GM21526 (cell line): ENCODE measurements around the gene YEATS2.
"Not testable (repeated sequence)": the region's sequence is repeated elsewhere in the genome, so short reads cannot be mapped to it uniquely, and the experiment has no call there.

ENCODE experiments used
- ATAC-seq: cut with Tn5 transposase; IDR thresholded peaks from one replicate; pipeline ENCODE4 v1.9.1; 2021; ENCODE audit warnings: moderate library complexity; ENCODE audit not compliant: unreplicated experiment, low FRiP score

YEATS2 gene

DNA sequence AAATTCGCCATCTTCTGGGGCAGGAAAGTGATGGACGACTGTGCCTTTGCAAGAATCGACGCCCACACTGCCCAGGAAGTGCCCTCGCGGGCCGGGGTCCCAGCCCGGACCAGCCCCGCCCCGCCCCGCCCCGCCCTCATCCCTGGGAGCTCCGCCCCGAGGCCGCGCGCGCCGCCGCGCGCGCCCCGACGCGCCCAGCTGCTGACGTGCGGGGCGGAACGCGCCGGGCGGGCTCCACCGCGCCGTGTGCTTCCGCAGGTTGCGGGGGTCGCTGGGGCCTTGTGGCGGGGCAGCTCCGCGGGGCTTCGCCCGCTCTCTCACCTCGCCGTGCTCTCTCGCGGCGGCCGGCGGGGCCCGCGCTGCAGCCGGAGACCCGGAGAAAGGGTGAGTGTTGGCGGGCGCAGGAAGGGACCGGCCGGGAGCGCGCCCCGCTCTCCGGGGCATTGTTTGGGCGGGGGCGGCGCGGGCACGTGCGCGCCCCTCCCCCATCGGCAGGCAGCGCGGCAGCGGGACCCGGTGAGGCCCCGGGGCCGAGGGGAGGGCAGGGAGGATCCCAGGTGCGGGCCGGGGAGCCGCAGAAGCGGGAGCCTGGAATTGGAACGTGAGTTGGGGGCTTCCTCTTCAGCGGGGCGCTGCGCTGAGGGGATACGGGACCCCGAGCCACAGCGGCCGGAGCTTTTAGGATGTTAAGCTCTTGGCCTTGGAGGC is at the start of gene YEATS2:
YEATS2 (plus strand) TSS at position 188 of the 708 bp plus-strand sequence. CDS start 17,366 bp downstream, outside the sequence.
- peak; percentile 72 for ATAC-seq

DNA sequence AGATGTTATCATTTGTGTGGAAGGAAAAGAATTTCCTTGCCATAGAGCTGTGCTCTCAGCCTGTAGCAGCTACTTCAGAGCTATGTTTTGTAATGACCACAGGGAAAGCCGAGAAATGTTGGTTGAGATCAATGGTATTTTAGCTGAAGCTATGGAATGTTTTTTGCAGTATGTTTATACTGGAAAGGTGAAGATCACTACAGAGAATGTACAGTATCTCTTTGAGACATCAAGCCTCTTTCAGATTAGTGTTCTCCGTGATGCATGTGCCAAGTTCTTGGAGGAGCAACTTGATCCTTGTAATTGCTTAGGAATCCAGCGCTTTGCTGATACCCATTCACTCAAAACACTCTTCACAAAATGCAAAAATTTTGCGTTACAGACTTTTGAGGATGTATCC is 47.0 kb upstream of the YEATS2 start:
- ATAC-seq, result no peak

DNA sequence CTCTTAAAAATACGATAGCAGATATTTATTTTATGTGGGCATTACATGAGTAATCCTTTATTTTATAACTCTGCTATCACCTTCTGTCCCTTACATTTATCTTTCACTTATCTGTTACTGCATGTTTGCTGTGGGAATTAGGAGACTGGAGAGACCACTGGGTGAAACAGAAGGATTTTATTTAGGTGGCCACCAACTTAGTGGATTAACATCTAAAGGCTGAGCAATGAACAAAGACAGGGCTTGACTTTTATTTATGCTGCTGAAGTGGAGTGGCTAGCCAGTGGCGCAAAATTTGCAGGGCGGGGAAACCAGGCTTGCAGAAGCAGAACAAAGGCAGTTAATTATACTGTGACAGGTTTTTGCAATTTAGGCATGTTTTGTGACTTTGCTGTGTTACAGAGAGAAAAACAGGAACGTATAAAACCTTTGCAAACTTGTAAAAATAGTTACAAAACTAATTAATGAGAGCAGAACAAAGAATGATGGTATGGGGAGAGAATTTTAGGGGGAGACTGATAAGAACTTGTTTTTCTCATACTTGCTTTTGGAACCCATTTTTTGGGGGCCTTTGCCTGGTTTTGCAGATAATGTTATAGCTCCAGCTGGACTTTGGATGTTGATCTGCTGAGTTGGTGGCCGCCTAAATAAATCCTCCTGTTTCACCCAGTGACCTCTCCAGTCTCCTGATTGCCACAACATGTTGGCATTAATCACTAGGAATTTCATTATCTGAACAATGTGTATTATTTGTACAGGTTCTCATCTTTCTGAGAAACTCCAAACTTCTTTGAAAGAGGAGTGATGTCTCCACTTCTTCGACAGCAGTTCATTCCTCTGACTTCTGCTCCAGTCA is 44.2 kb upstream of the YEATS2 start:
- no peak for ATAC-seq

GRCh38 chr3:183654727-183655126 is 42.9 kb upstream of the YEATS2 start:
- no peak for ATAC-seq

- ATAC-seq, result no peak
Measured at GRCh38 chr3:183662099-183662498, 35.5 kb upstream of the YEATS2 start.

GRCh38 chr3:183664913-183665381 is 32.6 kb upstream of the YEATS2 start:
- no peak for ATAC-seq

DNA sequence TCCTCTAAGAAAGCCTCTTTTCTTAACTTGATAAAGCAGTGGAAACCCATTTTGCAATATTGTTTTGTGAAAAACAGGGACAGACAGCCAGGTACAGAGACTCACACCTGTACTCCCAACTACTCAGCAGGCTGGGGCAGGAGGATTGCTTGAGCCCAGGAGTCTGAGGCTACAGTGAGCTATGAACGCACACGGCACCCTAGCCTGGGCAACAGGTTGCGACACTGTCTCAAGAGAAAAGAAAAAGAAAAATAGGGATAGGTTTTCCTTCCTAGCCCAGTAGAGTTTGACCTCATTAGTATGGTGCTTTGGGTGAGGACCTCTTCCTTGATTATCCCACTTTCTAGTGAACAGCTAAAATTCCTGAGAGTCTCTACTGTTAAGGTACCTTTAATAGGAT is 17.5 kb upstream of the YEATS2 start:
- no peak for ATAC-seq

DNA sequence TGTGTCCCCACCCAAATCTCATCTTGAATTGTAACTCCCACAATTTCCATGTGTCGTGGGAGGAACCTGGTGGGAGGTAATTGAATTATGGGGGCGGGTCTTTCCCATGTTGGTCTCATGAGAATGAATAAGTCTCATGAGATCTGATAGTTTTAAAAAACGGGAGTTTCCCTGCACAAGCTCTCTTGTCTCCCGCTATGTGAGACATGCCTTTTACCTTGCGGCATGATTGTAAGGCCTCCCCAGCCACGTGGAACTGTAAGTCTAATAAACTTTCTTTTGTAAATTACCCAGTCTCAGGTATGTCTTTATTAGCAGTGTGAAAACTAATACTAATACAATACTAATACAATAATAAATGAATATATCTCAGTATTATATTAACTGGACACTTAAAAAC is 9.9 kb upstream of the YEATS2 start:
- no peak for ATAC-seq

- no peak for ATAC-seq
Measured at GRCh38 chr3:183688874-183689273, 8.7 kb upstream of the YEATS2 start.

DNA sequence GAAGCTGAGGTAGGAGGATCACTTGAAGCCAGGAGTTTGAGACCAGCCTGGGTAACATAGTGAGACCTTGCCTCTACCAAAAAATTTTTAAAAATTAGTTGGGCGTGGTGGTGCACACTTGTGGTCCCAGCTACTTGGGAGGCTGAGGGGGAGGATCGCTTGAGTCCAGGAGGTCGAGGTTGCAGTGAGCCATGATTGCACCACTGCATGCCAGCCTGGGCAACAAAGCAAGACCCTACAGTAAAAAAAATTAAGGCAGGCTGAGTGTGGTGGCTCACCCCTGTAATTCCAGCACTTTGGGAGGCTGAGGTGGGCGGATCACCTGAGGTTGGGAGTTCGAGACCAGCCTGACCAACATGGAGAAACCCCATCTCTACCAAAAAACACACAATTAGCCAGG is 8.0 kb upstream of the YEATS2 start:
- not testable (repeated sequence) for ATAC-seq

GRCh38 chr3:183690402-183690995 is 7.1 kb upstream of the YEATS2 start:
- ATAC-seq, result no peak

DNA sequence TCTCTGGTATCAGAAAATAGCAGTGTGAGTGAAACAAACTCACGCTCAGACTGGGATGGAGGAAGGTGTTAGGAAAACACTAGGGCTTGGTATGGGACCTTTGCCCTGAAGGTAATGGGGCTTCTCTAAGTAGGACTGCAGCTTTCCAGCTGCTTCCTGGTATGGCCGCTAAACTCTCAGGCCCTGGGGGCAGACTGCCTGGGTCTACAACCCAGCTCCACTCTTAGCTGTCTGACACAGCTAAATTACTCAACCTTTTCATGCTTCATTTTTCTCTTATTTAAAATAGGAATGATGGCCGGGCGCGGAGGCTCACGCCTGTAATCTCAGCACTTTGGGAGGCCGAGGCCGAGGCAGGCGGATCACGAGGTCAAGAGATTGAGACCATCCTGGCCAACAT is 5.2 kb upstream of the YEATS2 start:
- ATAC-seq, result no peak

GRCh38 chr3:183695569-183696364 is 1.8 kb upstream of the YEATS2 start:
- ATAC-seq, result no peak

- ATAC-seq, result no peak
Measured at GRCh38 chr3:183697123-183697609, 431 bp upstream of the YEATS2 start.

GRCh38 chr3:183698318-183698751 is 738 bp downstream of the YEATS2 start:
- peak; percentile 10 for ATAC-seq

- no peak for ATAC-seq
Measured at GRCh38 chr3:183698756-183699155, 1.2 kb downstream of the YEATS2 start.

- ATAC-seq, result no peak
Measured at GRCh38 chr3:183699238-183699947, 1.8 kb downstream of the YEATS2 start.

DNA sequence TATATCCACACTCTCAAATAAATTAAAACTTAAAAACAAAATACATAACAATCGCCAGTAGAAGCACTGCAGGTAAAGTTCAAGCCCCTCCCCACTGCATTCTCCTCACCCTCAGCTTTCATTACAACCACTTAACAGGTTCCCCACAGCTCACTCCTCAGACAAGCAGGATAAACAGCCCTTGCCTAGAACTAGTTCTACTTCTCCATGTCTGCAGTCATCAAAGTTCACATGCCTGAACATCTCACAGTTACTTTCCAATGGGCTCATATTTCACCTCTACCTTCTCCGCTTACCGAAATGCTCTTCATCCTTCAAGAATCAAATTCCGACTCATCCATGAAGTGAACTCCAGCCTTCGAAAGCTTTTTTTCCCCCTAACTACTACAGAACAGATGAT is 4.1 kb downstream of the YEATS2 start:
- ATAC-seq, result no peak

DNA sequence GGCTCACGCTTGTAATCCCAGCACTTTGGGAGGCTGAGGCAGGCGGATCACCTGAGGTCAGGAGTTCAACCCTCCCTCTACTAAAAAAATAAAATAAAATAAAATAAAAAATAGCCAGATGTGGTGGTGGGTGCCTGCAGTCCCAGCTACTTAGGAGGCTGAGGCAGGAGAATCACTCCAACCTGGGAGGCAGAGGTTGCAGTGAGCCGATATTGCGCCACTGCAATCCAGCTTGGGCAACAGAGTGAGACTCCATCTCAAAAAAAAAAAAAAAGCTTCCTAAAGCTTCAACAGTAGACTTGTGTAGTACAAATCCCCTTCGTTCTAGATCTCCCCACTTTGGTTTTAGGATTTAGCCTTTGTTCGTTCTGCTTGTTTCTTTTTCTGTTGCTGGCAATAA is 6.3 kb downstream of the YEATS2 start:
- ATAC-seq, result not testable (repeated sequence)

DNA sequence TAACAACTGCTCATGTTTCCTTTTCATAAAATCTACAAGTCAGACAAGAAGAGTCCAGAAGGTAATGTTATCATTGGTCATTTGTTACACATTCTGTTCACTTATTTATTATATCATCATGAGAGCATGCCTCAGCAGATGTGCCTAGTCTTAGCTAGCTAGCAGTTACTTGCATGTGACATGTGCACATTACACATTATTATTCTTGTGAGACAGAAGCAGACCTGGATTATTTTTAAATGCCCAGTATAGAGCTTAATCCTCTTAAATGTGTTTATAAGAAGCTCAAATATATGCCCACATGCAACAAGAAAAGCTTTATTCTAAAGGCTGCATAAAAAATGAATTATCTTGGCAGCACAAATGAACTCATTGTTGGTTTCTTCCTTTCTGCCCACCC is 12.6 kb downstream of the YEATS2 start:
- no peak for ATAC-seq
